ENCODE measurements around the gene RNF26.

GRCh38 chr11:119329320-119329719, 5.0 kb upstream of the RNF26 start:
- TF ChIP-seq POLR2A (IDR thresholded peaks at IDR 0.05) (no peak), CTCF (IDR thresholded peaks at IDR 0.05) (no peak)
